Prostate gland (tissue), 2 donors: Measurements from ENCODE around the gene SRMS.

Source experiments
- CTCF ChIP-seq, 4 experiments: fragments of 200-600 bp in 2 of 4; fragments of 450-650 bp in 2 of 4; sonication (generic) in 2 of 4; IDR thresholded peaks; 1 replicate in 3 of 4; 2 replicates in 1 of 4; pipeline ENCODE4 v1.5.1; 2016 to 2019; ENCODE audit warnings: antibody characterized with exemption in 4 of 4, mild to moderate bottlenecking in 2 of 4, moderate library complexity in 2 of 4
- POLR2A ChIP-seq: fragments of 450-650 bp; IDR thresholded peaks from one replicate; pipeline ENCODE4 v1.6.1; 2016; ENCODE audit warnings: antibody characterized with exemption, mild to moderate bottlenecking
- POLR2AphosphoS5 ChIP-seq: sonication (generic); formaldehyde crosslinking; IDR thresholded peaks from one replicate; pipeline ENCODE4 v1.6.1; 2017; ENCODE audit warnings: antibody characterized with exemption

GRCh38 chr20:63554361-63555278 lies 7.1 kb upstream of the SRMS start:
- no peak for TF ChIP-seq CTCF (IDR thresholded peaks at IDR 0.05)
- no peak for TF ChIP-seq POLR2AphosphoS5
- no peak for TF ChIP-seq POLR2A
